ENCODE data around the gene FAXDC2.

The FAXDC2 gene

DNA sequence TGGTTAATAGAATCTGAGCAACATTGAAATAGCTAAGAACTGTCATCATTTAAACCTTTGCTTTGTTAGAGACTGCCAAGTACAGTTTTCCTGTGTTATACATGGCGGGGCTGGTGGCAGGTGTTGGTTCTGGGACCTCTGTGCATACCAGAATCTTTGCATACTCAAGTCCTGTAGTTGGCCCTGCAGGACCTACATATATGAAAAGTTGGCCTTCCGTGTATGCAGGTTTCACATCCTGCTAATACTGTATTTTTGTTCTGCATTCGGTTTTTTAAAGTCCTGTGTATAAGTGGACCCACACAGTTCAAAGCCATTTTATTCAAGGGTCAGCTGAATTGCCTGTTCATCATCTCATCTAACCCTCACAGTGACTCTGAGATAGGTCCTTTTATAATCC, 58.9 kb downstream of the FAXDC2 start:
- no peak overlapping the region for H3K4me3 ChIP-seq (ENCODE audit: low read depth, low read length)
- TF ChIP-seq, protein P1, sequence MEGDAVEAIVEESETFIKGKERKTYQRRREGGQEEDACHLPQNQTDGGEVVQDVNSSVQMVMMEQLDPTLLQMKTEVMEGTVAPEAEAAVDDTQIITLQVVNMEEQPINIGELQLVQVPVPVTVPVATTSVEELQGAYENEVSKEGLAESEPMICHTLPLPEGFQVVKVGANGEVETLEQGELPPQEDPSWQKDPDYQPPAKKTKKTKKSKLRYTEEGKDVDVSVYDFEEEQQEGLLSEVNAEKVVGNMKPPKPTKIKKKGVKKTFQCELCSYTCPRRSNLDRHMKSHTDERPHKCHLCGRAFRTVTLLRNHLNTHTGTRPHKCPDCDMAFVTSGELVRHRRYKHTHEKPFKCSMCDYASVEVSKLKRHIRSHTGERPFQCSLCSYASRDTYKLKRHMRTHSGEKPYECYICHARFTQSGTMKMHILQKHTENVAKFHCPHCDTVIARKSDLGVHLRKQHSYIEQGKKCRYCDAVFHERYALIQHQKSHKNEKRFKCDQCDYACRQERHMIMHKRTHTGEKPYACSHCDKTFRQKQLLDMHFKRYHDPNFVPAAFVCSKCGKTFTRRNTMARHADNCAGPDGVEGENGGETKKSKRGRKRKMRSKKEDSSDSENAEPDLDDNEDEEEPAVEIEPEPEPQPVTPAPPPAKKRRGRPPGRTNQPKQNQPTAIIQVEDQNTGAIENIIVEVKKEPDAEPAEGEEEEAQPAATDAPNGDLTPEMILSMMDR (IDR thresholded peaks at IDR 0.05; ENCODE audit: control insufficient read depth, extremely low read depth, insufficient read depth), result no peak
- no peak for DNase-seq (ENCODE audit: low read depth)

- H3K4me3 ChIP-seq (ENCODE audit: low read depth, low read length), result no peak overlapping the region
- TF ChIP-seq, protein P1 (IDR thresholded peaks at IDR 0.05; ENCODE audit: control insufficient read depth, extremely low read depth, insufficient read depth), result no peak
- DNase-seq (ENCODE audit: low read depth), result no peak
Observed at GRCh38 chr5:154788212-154788611, 62.2 kb downstream of the FAXDC2 start.

DNA sequence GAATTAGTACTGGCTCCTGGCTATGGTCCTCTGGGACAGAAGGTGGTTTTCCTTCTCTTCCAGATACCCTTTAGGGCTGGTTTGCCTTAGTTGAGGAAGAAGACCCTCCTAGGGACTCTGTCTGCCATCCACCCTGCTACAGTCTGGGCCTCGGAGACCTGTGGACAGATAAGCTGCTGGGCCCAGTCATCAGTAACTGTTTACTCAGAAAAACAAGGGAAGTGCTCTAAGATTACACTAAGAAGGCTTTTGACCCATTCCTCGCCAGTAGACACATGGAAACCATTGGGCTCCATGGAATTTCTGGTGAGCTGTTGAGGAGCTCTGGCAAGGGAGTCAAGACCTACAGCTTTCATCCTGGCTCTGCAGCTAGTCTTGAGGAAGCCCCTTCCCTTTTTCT, 64.0 kb downstream of the FAXDC2 start:
- H3K4me3 ChIP-seq (ENCODE audit: low read depth, low read length), result no peak overlapping the region
- TF ChIP-seq, protein P1 (IDR thresholded peaks at IDR 0.05; ENCODE audit: control insufficient read depth, extremely low read depth, insufficient read depth), result no peak
- no peak for DNase-seq (ENCODE audit: low read depth)

- TF ChIP-seq, protein P1 (IDR thresholded peaks at IDR 0.05; ENCODE audit: control insufficient read depth, extremely low read depth, insufficient read depth), result no peak
- DNase-seq (ENCODE audit: low read depth), result no peak
- H3K4me3 ChIP-seq (ENCODE audit: low read depth, low read length), result no peak overlapping the region
Observed at GRCh38 chr5:154784856-154785255, 65.5 kb downstream of the FAXDC2 start.

DNA sequence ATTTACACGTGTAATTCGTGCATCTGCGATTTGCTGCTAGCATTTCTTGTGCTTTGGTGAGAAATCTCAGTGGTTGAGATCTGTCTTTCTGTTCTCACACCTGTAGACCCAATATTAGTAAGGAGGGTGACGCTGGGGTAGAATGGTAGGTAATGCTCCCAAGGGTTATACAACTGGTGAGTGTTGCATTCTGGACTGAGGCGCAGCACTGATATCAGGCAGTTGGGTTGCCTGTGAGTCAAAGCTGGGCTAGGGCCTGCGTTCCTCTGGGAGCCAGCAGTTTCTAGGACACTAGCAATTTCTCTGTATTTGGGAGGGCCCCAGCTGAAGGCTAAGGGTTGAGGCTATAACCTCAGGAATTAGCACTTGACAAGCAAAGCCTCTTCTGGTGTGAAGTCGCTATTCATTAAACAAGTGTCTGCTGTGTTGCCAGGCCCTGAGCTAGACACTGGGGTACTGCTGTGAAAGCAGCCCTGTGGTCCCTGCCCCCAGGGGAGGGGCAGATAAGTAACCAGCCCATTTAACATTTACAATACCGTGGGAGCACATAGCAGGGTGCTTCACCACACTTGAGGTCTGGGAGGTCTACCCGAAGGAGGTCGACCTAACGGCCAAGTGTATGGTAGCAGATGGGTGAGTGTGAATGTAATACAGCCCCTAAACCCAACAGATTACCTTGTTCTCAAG, 66.5 kb downstream of the FAXDC2 start:
- no peak for DNase-seq (ENCODE audit: low read depth)
- TF ChIP-seq, protein P1 (IDR thresholded peaks at IDR 0.05; ENCODE audit: control insufficient read depth, extremely low read depth, insufficient read depth), result no peak
- no peak overlapping the region for H3K4me3 ChIP-seq (ENCODE audit: low read depth, low read length)

GRCh38 chr5:154782812-154783592, 67.4 kb downstream of the FAXDC2 start:
- H3K4me3 ChIP-seq (ENCODE audit: low read depth, low read length), result no peak overlapping the region
- no peak for DNase-seq (ENCODE audit: low read depth)
- TF ChIP-seq, protein P1 (IDR thresholded peaks at IDR 0.05; ENCODE audit: control insufficient read depth, extremely low read depth, insufficient read depth), result no peak

All from LNCaP clone FGC (cell line).